ENCODE measurements around the gene MARCHF3. TPM values are rescaled to one million over a fixed set of nuclear protein-coding genes. Genes with fewer than 3 reads are reported as not detected.
"Not testable (repeated sequence)": the region's sequence is repeated elsewhere in the genome, so short reads cannot be mapped to it uniquely, and the experiment has no call there.

MARCHF3 gene
- total RNA-seq, 1 donor from 2014 or later = 35.7 TPM

GRCh38 chr5:126847826-126848251, 182.5 kb downstream of the MARCHF3 start:
- intact Hi-C loops (cut with micrococcal nuclease) = no loop called here

DNA sequence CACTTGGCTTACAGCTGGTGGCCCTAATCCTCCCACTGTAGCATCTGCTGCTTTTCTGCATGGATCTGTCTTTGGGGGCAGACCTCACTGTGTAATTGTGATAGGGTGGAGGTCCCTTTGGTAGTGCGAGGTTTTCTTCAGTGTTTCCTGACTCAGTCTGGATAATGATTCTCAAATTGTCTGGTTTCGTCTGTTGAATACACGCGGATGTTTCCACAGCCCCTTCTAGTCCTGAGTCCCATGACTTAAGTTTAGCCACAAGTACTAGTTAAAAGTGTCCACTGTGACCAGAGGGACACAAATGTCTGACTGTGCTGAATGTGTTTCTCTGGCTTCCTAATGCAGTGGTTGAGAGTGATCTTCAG, 182.9 kb downstream of the MARCHF3 start:
- Histone ChIP-seq H3K9me3 (replicated peaks) (no peaks in the 10 kb centered on the region), H3K36me3 (no peaks in the 10 kb centered on the region), H3K27me3 (ENCODE audit: low read depth) (no peaks in the 10 kb centered on the region), H3K27ac (replicated peaks) (peak overlapping the region; percentile 74), H3K4me1 (peaks cover 62% of the 10 kb centered on the region), H3K4me3 (no peak overlapping the region)
- TF ChIP-seq, protein P1, sequence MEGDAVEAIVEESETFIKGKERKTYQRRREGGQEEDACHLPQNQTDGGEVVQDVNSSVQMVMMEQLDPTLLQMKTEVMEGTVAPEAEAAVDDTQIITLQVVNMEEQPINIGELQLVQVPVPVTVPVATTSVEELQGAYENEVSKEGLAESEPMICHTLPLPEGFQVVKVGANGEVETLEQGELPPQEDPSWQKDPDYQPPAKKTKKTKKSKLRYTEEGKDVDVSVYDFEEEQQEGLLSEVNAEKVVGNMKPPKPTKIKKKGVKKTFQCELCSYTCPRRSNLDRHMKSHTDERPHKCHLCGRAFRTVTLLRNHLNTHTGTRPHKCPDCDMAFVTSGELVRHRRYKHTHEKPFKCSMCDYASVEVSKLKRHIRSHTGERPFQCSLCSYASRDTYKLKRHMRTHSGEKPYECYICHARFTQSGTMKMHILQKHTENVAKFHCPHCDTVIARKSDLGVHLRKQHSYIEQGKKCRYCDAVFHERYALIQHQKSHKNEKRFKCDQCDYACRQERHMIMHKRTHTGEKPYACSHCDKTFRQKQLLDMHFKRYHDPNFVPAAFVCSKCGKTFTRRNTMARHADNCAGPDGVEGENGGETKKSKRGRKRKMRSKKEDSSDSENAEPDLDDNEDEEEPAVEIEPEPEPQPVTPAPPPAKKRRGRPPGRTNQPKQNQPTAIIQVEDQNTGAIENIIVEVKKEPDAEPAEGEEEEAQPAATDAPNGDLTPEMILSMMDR (IDR thresholded peaks at IDR 0.05; ENCODE audit: borderline replicate concordance) = no peak
- DNase-seq = no peak
- intact Hi-C loops (cut with micrococcal nuclease) = no loop called here

More at GRCh38 chr5:126847826-126848251, 182.5 kb downstream of the MARCHF3 start:
- Histone ChIP-seq H3K4me3 (no peak overlapping the region), H3K9me3 (replicated peaks) (no peaks in the 10 kb centered on the region), H3K27ac (replicated peaks) (peak overlapping the region; percentile 74), H3K27me3 (ENCODE audit: low read depth) (no peaks in the 10 kb centered on the region), H3K36me3 (no peaks in the 10 kb centered on the region), H3K4me1 (peaks cover 66% of the 10 kb centered on the region)
- TF ChIP-seq, protein P1 (IDR thresholded peaks at IDR 0.05; ENCODE audit: borderline replicate concordance) = no peak
- DNase-seq = no peak

DNA sequence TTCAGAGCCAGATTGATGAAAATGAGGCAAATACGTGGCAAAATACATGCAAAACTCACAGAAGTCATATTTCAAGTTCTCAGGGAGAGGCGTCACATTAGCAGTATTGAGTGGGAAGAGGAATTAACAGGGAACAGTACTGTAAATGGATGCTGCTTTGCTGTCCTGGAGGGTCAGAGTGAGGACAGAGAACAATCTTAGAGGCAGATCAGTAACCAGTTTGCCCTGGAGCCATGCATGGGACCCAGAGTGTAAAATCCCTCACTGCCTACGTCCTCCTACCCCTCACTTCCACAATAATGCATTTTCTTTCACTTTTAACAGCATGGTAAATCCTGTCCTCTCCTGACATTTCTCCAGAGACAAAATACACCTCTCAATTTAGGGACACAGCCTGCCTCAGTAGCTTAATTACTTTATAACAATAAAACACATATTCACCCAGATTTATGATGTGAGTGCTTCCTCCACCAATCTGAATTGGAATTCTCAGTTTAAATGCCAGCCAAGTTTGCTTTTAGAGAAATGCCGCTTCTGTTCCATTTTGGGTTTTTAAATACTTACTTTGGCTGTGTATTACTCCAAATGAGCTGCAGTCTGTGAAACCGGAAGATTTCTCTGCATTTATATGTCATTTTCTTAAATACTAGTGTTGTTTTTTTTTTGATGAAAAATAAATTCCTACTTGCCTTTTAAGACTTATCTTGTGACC, 183.5 kb downstream of the MARCHF3 start:
- Histone ChIP-seq H3K4me3 (no peak overlapping the region), H3K27ac (replicated peaks) (peak overlapping the region; percentile 74), H3K9me3 (replicated peaks) (no peaks in the 10 kb centered on the region), H3K4me1 (peaks cover 56% of the 10 kb centered on the region), H3K27me3 (ENCODE audit: low read depth) (no peaks in the 10 kb centered on the region), H3K36me3 (no peaks in the 10 kb centered on the region)
- TF ChIP-seq, protein P1 (IDR thresholded peaks at IDR 0.05; ENCODE audit: borderline replicate concordance) = no peak
- no peak for DNase-seq
- intact Hi-C loops (cut with micrococcal nuclease) = no loop called here

- TF ChIP-seq, protein P1 (IDR thresholded peaks at IDR 0.05; ENCODE audit: borderline replicate concordance) = peak; percentile 20
These were observed 184.0 kb downstream of the MARCHF3 start for GRCh38 chr5:126846344-126846743.

DNA sequence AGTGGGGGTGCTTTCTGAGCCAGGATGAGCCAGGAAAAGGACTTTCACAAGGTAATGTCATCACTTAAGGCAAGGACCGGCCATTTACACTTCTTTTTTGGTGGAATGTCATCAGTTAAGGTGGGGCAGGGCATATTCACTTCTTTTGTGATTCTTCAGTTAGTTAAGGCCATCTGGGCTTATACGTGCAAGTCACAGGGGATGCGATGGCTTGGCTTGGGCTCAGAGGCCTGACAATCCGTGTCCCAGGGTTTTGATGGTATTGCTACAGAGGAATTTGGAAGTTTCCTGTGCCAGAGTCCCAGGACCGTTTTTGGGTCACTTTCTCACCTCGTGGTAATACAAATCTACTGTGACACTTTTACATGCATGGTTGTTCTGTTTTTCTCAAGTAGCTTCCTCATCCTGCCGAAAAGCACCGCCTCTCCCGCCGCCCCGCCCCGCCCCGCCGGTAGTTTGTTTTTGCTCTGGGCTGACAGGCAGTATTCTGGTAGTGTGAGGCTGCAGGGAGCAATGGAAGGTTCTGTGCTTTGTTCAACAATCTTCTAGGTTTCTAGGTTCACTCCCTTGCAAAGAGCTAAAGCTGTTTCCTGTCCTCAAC, 184.8 kb downstream of the MARCHF3 start:
- Histone ChIP-seq H3K4me3 (peak overlapping the region; percentile 17), H3K27ac (replicated peaks) (peak overlapping the region; percentile 74), H3K4me1 (peaks cover 43% of the 10 kb centered on the region)
- H3K9me3 ChIP-seq (replicated peaks); H3K36me3 ChIP-seq; intact Hi-C loops (cut with micrococcal nuclease); H3K27me3 ChIP-seq (ENCODE audit: low read depth): not testable (repeated sequence)
- peak; percentile 56 for DNase-seq

More at GRCh38 chr5:126846344-126846743, 184.0 kb downstream of the MARCHF3 start:
- no peaks in the 10 kb centered on the region for H3K36me3 ChIP-seq
- H3K27ac ChIP-seq (replicated peaks) = peak overlapping the region; percentile 74
- H3K9me3 ChIP-seq (replicated peaks) = no peaks in the 10 kb centered on the region
- no peak for DNase-seq
- H3K27me3 ChIP-seq (ENCODE audit: low read depth) = no peaks in the 10 kb centered on the region
- no peak overlapping the region for H3K4me3 ChIP-seq
- intact Hi-C loops (cut with micrococcal nuclease) = no loop called here
- peaks cover 51% of the 10 kb centered on the region for H3K4me1 ChIP-seq

GRCh38 chr5:126843375-126843774, 187.0 kb downstream of the MARCHF3 start:
- H3K9me3 ChIP-seq (replicated peaks); H3K4me3 ChIP-seq; H3K36me3 ChIP-seq; DNase-seq; H3K27ac ChIP-seq (replicated peaks); intact Hi-C loops (cut with micrococcal nuclease); H3K27me3 ChIP-seq (ENCODE audit: low read depth): not testable (repeated sequence)
- H3K4me1 ChIP-seq = peaks cover 29% of the 10 kb centered on the region

GRCh38 chr5:126839407-126839806, 191.0 kb downstream of the MARCHF3 start:
- not testable (repeated sequence) for H3K4me3 ChIP-seq; H3K4me1 ChIP-seq; H3K9me3 ChIP-seq (replicated peaks); H3K27me3 ChIP-seq (ENCODE audit: low read depth); DNase-seq; H3K27ac ChIP-seq (replicated peaks); H3K36me3 ChIP-seq
- intact Hi-C loops (cut with micrococcal nuclease) = loop anchor here (10.0 kb wide), 1 partner anchor 205 kb away; no protein-coding TSS in a partner anchor
